Muscle layer of duodenum (tissue), 2 donors: ENCODE results near the gene VEPH1.

Experiments used
- H3K27ac ChIP-seq: one replicate; pipeline ENCODE4 v1.7.0; 2013; ENCODE audit warnings: mild to moderate bottlenecking, low read length
- H3K27me3 ChIP-seq: one replicate; pipeline ENCODE4 v1.7.0; 2013; ENCODE audit warnings: low read depth, mild to moderate bottlenecking, control low read depth, low read length
- H3K36me3 ChIP-seq, 2 donors: one replicate each; pipeline ENCODE4 v1.7.0; 2013; ENCODE audit warnings: low read length in 2 of 2, control low read depth in 1 of 2, mild to moderate bottlenecking in 1 of 2; ENCODE audit not compliant: insufficient read depth in 2 of 2, control insufficient read depth in 1 of 2
- H3K4me1 ChIP-seq, 2 donors: one replicate each; pipeline ENCODE4 v1.7.0; 2013; ENCODE audit warnings: low read length in 2 of 2, mild to moderate bottlenecking in 2 of 2, control low read depth in 1 of 2, moderate library complexity in 1 of 2; ENCODE audit not compliant: insufficient read depth in 2 of 2, control insufficient read depth in 1 of 2
- H3K4me3 ChIP-seq, 2 donors: one replicate each; pipeline ENCODE4 v1.7.0; 2013; ENCODE audit warnings: low read length in 2 of 2, low read depth in 1 of 2, mild to moderate bottlenecking in 1 of 2
- H3K9me3 ChIP-seq, 2 donors: one replicate each; pipeline ENCODE4 v1.7.0; 2013; ENCODE audit warnings: low read length in 2 of 2, control low read depth in 1 of 2, mild to moderate bottlenecking in 1 of 2; ENCODE audit not compliant: control insufficient read depth in 1 of 2
- donor health status: healthy.

VEPH1 gene

GRCh38 chr3:157498371-157498770 lies 4.8 kb downstream of the VEPH1 start:
- Histone ChIP-seq H3K27ac (no peak overlapping the region), H3K36me3 (no peaks in the 10 kb centered on the region), H3K4me1 (no peaks in the 10 kb centered on the region), H3K9me3 (no peaks in the 10 kb centered on the region), H3K4me3 (no peak overlapping the region), H3K27me3 (peaks cover 6% of the 10 kb centered on the region)

- Histone ChIP-seq H3K36me3 (no peaks in the 10 kb centered on the region), H3K4me1 (no peaks in the 10 kb centered on the region), H3K4me3 (no peak overlapping the region), H3K27ac (no peak overlapping the region), H3K9me3 (no peaks in the 10 kb centered on the region), H3K27me3 (peaks cover 6% of the 10 kb centered on the region)
These were observed 7.4 kb downstream of the VEPH1 start for GRCh38 chr3:157495846-157496245.

GRCh38 chr3:157494581-157495281 lies 8.5 kb downstream of the VEPH1 start:
- Histone ChIP-seq H3K4me3 (no peak overlapping the region), H3K9me3 (no peaks in the 10 kb centered on the region), H3K27ac (no peak overlapping the region), H3K36me3 (no peaks in the 10 kb centered on the region), H3K27me3 (no peaks in the 10 kb centered on the region), H3K4me1 (no peaks in the 10 kb centered on the region)

GRCh38 chr3:157493627-157494550 lies 9.3 kb downstream of the VEPH1 start:
- Histone ChIP-seq H3K4me1 (no peaks in the 10 kb centered on the region), H3K27me3 (no peaks in the 10 kb centered on the region), H3K9me3 (no peaks in the 10 kb centered on the region), H3K36me3 (no peaks in the 10 kb centered on the region), H3K27ac (no peak overlapping the region), H3K4me3 (no peak overlapping the region)

GRCh38 chr3:157491136-157491535 lies 12.1 kb downstream of the VEPH1 start:
- H3K4me3 ChIP-seq = no peak overlapping the region
- H3K9me3 ChIP-seq = no peaks in the 10 kb centered on the region
- no peaks in the 10 kb centered on the region for H3K36me3 ChIP-seq
- H3K4me1 ChIP-seq = no peaks in the 10 kb centered on the region
- H3K27me3 ChIP-seq = no peaks in the 10 kb centered on the region
- H3K27ac ChIP-seq = no peak overlapping the region

- Histone ChIP-seq H3K27me3 (no peaks in the 10 kb centered on the region), H3K4me1 (no peaks in the 10 kb centered on the region), H3K27ac (no peak overlapping the region), H3K9me3 (no peaks in the 10 kb centered on the region), H3K4me3 (no peak overlapping the region), H3K36me3 (no peaks in the 10 kb centered on the region)
These were observed 15.1 kb downstream of the VEPH1 start for GRCh38 chr3:157488144-157488543.

GRCh38 chr3:157487339-157487738 lies 15.9 kb downstream of the VEPH1 start:
- no peaks in the 10 kb centered on the region for H3K9me3 ChIP-seq
- H3K4me3 ChIP-seq = no peak overlapping the region
- H3K27ac ChIP-seq = no peak overlapping the region
- no peaks in the 10 kb centered on the region for H3K27me3 ChIP-seq
- no peaks in the 10 kb centered on the region for H3K36me3 ChIP-seq
- H3K4me1 ChIP-seq = no peaks in the 10 kb centered on the region

- H3K4me1 ChIP-seq = no peaks in the 10 kb centered on the region
- no peak overlapping the region for H3K27ac ChIP-seq
These were observed 23.6 kb downstream of the VEPH1 start for GRCh38 chr3:157479464-157480243.

GRCh38 chr3:157477441-157477840 lies 25.8 kb downstream of the VEPH1 start:
- no peaks in the 10 kb centered on the region for H3K9me3 ChIP-seq
- no peak overlapping the region for H3K4me3 ChIP-seq
- H3K36me3 ChIP-seq = no peaks in the 10 kb centered on the region
- no peaks in the 10 kb centered on the region for H3K4me1 ChIP-seq
- H3K27me3 ChIP-seq = no peaks in the 10 kb centered on the region
- no peak overlapping the region for H3K27ac ChIP-seq

More at GRCh38 chr3:157479464-157480243, 23.6 kb downstream of the VEPH1 start:
- no peaks in the 10 kb centered on the region for H3K27me3 ChIP-seq
- H3K36me3 ChIP-seq = no peaks in the 10 kb centered on the region
- no peaks in the 10 kb centered on the region for H3K9me3 ChIP-seq
- no peak overlapping the region for H3K4me3 ChIP-seq

- H3K4me1 ChIP-seq = peaks cover 0 to 6% of the 10 kb centered on the region in 2 donors
- H3K4me3 ChIP-seq = no peak overlapping the region
- H3K27me3 ChIP-seq = no peaks in the 10 kb centered on the region
- H3K36me3 ChIP-seq = no peaks in the 10 kb centered on the region
- no peak overlapping the region for H3K27ac ChIP-seq
- H3K9me3 ChIP-seq = no peaks in the 10 kb centered on the region
These were observed 27.2 kb downstream of the VEPH1 start for GRCh38 chr3:157475921-157476414.

- peaks cover 0 to 7% of the 10 kb centered on the region in 2 donors for H3K4me1 ChIP-seq
- no peak overlapping the region for H3K27ac ChIP-seq
- no peaks in the 10 kb centered on the region for H3K36me3 ChIP-seq
- H3K9me3 ChIP-seq = no peaks in the 10 kb centered on the region
- no peaks in the 10 kb centered on the region for H3K27me3 ChIP-seq
- no peak overlapping the region for H3K4me3 ChIP-seq
These were observed 30.6 kb downstream of the VEPH1 start for GRCh38 chr3:157472648-157473047.
